RWPE1 (cell line): ENCODE measurements around the gene ZNF17.
A peak's percentile ranks its signal among the peaks of the same experiment; 100 is the strongest.
"Not testable (repeated sequence)": the region's sequence is repeated elsewhere in the genome, so short reads cannot be mapped to it uniquely, and the experiment has no call there.

Experiments used
- CTCF ChIA-PET: fragments of 350-600 bp; sonication (Branson Sonifier 250); formaldehyde crosslinking; extraction: SDS; loops from one replicate; lab custom pipeline; 2021; lab: Yijun Ruan, JAX
- POLR2A ChIA-PET: fragments of 400-600 bp; formaldehyde crosslinking; extraction: SDS; loops from one replicate; lab custom pipeline; 2020; ENCODE audit warnings: antibody characterized with exemption; ENCODE audit not compliant: low non-redundant PET; lab: Yijun Ruan, JAX
- DNase-seq: peaks from one replicate; pipeline ENCODE4 v3.0.0; 2012; ENCODE audit warnings: low spot score
- H3K27ac ChIP-seq: fragments of 450-650 bp; 2 replicates; pipeline ENCODE4 v1.5.1; 2017
- CTCF ChIP-seq: fragments of 450-650 bp; conservative IDR thresholded peaks from 2 replicates; pipeline ENCODE4 v1.5.1; 2017; ENCODE audit warnings: low read depth, mild to moderate bottlenecking

ZNF17 gene

GRCh38 chr19:57410877-57411671 lies at the start of gene ZNF17:
TSS of gene ZNF17 (plus strand) at chr19:57411161. CDS start at chr19:57413616, 2,455 bp downstream.
- ChIA-PET POLR2A (interaction anchor here (1.0 kb wide), 1 partner anchor 17 kb away, joined by 3 read pairs; no protein-coding TSS in a partner anchor), CTCF (interaction anchor here (0.7 kb wide), 1 partner anchor 307 kb away, joined by 5 read pairs; no protein-coding TSS in a partner anchor)
- TF ChIP-seq CTCF, result no peak
- peak within 1 kb of the TSS; percentile 62 for H3K27ac ChIP-seq
- peak; percentile 91 for DNase-seq

- no peak overlapping the region for H3K27ac ChIP-seq
- CTCF ChIA-PET, result no interaction called here
- no peak for DNase-seq
- POLR2A ChIA-PET, result no interaction called here
- TF ChIP-seq CTCF, result no peak
Observed at GRCh38 chr19:57362419-57362818, 48.5 kb upstream of the ZNF17 start.

GRCh38 chr19:57362997-57363687 lies 47.8 kb upstream of the ZNF17 start, which contains the start of the genes TRAPPC2B and ZNF547:
TSS of gene TRAPPC2B (plus strand) at chr19:57363551. CDS start at chr19:57364834, 1,283 bp downstream.
TSS of gene ZNF547 (plus strand) at chr19:57363551. CDS start at chr19:57368556, 5,005 bp downstream.
- TF ChIP-seq CTCF, result no peak
- peak; percentile 92 for DNase-seq
- H3K27ac ChIP-seq, result peak within 1 kb of the TSS; percentile 87
- ChIA-PET POLR2A (no interaction called here), CTCF (interaction anchor here (0.6 kb wide), 1 partner anchor 12 kb away, joined by 4 read pairs; the partner anchor contains the start of gene ZNF304)

- CTCF ChIA-PET, result interaction anchor here (0.6 kb wide), 1 partner anchor 13 kb away, joined by 4 read pairs; the partner anchor contains the start of gene ZNF304
- POLR2A ChIA-PET, result no interaction called here
- no peak for TF ChIP-seq CTCF
- H3K27ac ChIP-seq, result peak overlapping the region; percentile 87
- peak; percentile 20 for DNase-seq
Observed at GRCh38 chr19:57363688-57364181, 47.2 kb upstream of the ZNF17 start.

GRCh38 chr19:57366776-57367175 lies 44.2 kb upstream of the ZNF17 start:
- no peak for DNase-seq
- ChIA-PET POLR2A (no interaction called here), CTCF (interaction anchor here (0.6 to 0.7 kb wide), 2 partner anchors 12 to 15 kb away, joined by 3 read pairs; no protein-coding TSS in a partner anchor)
- TF ChIP-seq CTCF, result no peak
- no peak overlapping the region for H3K27ac ChIP-seq

- ChIA-PET POLR2A (no interaction called here), CTCF (no interaction called here)
- no peak for DNase-seq
- no peak for TF ChIP-seq CTCF
- no peak overlapping the region for H3K27ac ChIP-seq
Observed at GRCh38 chr19:57374179-57374578, 36.8 kb upstream of the ZNF17 start.

- CTCF ChIA-PET, H3K27ac ChIP-seq, DNase-seq, POLR2A ChIA-PET: not testable (repeated sequence)
Observed at GRCh38 chr19:57374647-57375046, 36.3 kb upstream of the ZNF17 start.
